Ascending aorta (tissue), 2 donors: ENCODE results near the gene XRN1. TPM values are rescaled to one million over a fixed set of nuclear protein-coding genes. Genes with fewer than 3 reads are reported as not detected.
"Not testable (repeated sequence)": the region's sequence is repeated elsewhere in the genome, so short reads cannot be mapped to it uniquely, and the experiment has no call there.

Source experiments
- DNase-seq, 2 donors: peaks; one replicate each; pipeline ENCODE4 v3.0.0-alpha.2; 2019; ENCODE audit warnings: low spot score in 2 of 2
- H3K27ac ChIP-seq, 2 donors: fragments of 200-600 bp; sonication (generic); one replicate each; pipeline ENCODE4 v1.5.1; 2016 to 2017; ENCODE audit warnings: mild to moderate bottlenecking in 1 of 2
- H3K27me3 ChIP-seq: fragments of 200-600 bp; sonication (generic); one replicate; pipeline ENCODE4 v1.5.1; 2017
- H3K36me3 ChIP-seq, 2 donors: fragments of 200-600 bp; sonication (generic); one replicate each; pipeline ENCODE4 v1.5.1; 2016
- H3K4me1 ChIP-seq, 2 donors: fragments of 200-600 bp; sonication (generic); one replicate each; pipeline ENCODE4 v1.5.1; 2016 to 2017; ENCODE audit warnings: mild to moderate bottlenecking in 1 of 2
- H3K4me3 ChIP-seq, 2 donors: fragments of 200-600 bp; sonication (generic); one replicate each; pipeline ENCODE4 v1.5.1; 2016 to 2017; ENCODE audit warnings: mild to moderate bottlenecking in 1 of 2
- H3K9me3 ChIP-seq, 2 donors: fragments of 200-600 bp; sonication (generic); one replicate each; pipeline ENCODE4 v1.5.1; 2016
- CTCF ChIP-seq, 3 experiments: fragments of 200-600 bp in 2 of 3; fragments of 450-650 bp in 1 of 3; sonication (generic) in 2 of 3; IDR thresholded peaks; one replicate each; pipeline ENCODE4 v1.5.1; 2016 to 2019; ENCODE audit warnings: antibody characterized with exemption in 3 of 3, mild to moderate bottlenecking in 1 of 3, moderate library complexity in 1 of 3
- intact Hi-C: fragments of 100-400 bp; cut with DNase I; formaldehyde crosslinking; loops from one replicate; pipeline ENCODE4 v1.15.1; 2023
- total RNA-seq: library from RNA; depleted of rRNA; stranded (reverse); fragments of >200 nt; gene quantifications from one replicate; pipeline ENCODE4 v1.1.0, GENCODE V29; 2016

Gene XRN1
- total RNA-seq, 1 donor from 2014 or later: 10.1 TPM

DNA sequence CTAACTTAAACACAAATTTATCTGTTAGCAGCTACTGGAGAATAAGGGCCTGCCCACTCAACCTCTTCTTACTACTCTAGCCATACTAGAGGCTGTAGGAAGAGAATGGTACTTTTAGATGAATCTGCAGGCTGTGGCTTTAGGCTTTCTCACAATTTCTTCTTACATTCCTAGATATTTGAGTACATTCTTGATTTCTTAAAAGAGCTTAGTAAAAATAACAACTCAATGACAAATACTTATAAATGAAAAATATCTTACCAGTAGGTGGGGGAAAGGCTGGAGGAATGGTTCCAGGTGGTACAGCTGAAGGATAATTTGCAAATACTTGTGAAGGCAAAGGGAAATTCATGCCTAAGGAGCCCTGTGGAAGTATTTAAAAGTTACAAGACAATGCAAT, 129.5 kb downstream of the XRN1 start:
- Histone ChIP-seq H3K4me1 (no peaks in the 10 kb centered on the region), H3K36me3 (peaks cover 8 to 12% of the 10 kb centered on the region in 2 donors), H3K27me3 (no peaks in the 10 kb centered on the region), H3K27ac (no peak overlapping the region), H3K4me3 (no peak overlapping the region), H3K9me3 (no peaks in the 10 kb centered on the region)
- TF ChIP-seq CTCF (IDR thresholded peaks at IDR 0.05): no peak
- intact Hi-C loops: no loop called here
- DNase-seq: no peak

DNA sequence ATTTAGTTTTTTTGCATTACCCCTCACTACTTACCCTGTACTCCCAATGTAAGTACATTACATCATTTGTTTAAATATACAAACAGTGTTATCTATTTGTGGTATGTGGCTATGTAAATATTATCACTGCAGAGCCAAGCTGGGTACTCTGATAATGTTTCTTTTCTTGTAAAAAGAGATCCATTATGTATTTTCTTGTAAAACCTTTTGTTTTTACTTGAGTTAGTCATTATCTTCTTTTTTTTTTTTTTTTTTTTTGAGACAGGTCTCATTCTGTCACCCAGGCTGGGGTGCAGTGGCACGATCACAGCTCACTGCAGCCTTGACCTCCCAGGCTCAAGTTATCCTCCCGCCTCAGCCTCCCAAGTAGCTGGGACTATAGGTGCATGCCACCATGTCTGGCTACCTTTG, 131.9 kb downstream of the XRN1 start:
- H3K27ac ChIP-seq, H3K4me3 ChIP-seq, intact Hi-C loops, H3K27me3 ChIP-seq, DNase-seq, H3K4me1 ChIP-seq, H3K9me3 ChIP-seq: not testable (repeated sequence)
- H3K36me3 ChIP-seq: peaks cover 23 to 26% of the 10 kb centered on the region in 2 donors

DNA sequence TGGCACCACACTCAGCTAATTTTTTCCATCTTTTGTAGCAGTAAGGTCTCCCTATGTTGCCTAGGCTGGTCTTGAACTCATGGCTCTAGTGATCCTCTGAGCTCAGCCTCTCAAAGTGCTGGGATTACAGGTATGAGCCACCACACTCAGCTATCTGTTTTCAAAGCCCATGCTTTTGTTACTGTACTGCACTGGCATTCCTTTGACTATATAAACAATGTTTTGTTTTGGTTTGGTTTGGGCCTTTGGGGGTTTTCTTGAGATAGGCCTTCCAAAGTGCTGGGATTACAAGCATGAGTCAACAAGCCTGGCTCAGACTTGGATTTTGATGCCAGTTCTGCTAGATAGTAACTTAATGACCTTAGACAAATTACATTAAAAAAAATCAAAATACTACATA, 132.8 kb downstream of the XRN1 start:
- no peak for TF ChIP-seq CTCF (IDR thresholded peaks at IDR 0.05)
- no peak overlapping the region for H3K4me3 ChIP-seq
- DNase-seq: no peak
- no peaks in the 10 kb centered on the region for H3K4me1 ChIP-seq
- intact Hi-C loops: no loop called here
- H3K9me3 ChIP-seq: no peaks in the 10 kb centered on the region
- peaks cover 23 to 26% of the 10 kb centered on the region in 2 donors for H3K36me3 ChIP-seq
- H3K27ac ChIP-seq: no peak overlapping the region
- H3K27me3 ChIP-seq: no peaks in the 10 kb centered on the region

- H3K36me3 ChIP-seq: peaks cover 23 to 24% of the 10 kb centered on the region in 2 donors
- no peaks in the 10 kb centered on the region for H3K9me3 ChIP-seq
- no peak for DNase-seq
- no peak overlapping the region for H3K4me3 ChIP-seq
- H3K4me1 ChIP-seq: no peaks in the 10 kb centered on the region
- H3K27me3 ChIP-seq: no peaks in the 10 kb centered on the region
- no peak for TF ChIP-seq CTCF (IDR thresholded peaks at IDR 0.05)
- no peak overlapping the region for H3K27ac ChIP-seq
- intact Hi-C loops: no loop called here
Observed at GRCh38 chr3:142310439-142310838, 137.4 kb downstream of the XRN1 start.

GRCh38 chr3:142302847-142303246, 145.0 kb downstream of the XRN1 start:
- H3K27ac ChIP-seq, H3K36me3 ChIP-seq, H3K4me1 ChIP-seq, H3K9me3 ChIP-seq, intact Hi-C loops, DNase-seq, H3K4me3 ChIP-seq, H3K27me3 ChIP-seq: not testable (repeated sequence)

GRCh38 chr3:142298626-142299025, 149.2 kb downstream of the XRN1 start:
- no peak overlapping the region for H3K27ac ChIP-seq
- H3K9me3 ChIP-seq: no peaks in the 10 kb centered on the region
- intact Hi-C loops: no loop called here
- H3K36me3 ChIP-seq: no peaks in the 10 kb centered on the region
- no peak overlapping the region for H3K4me3 ChIP-seq
- DNase-seq: no peak
- no peak for TF ChIP-seq CTCF (IDR thresholded peaks at IDR 0.05)
- H3K4me1 ChIP-seq: no peaks in the 10 kb centered on the region
- no peaks in the 10 kb centered on the region for H3K27me3 ChIP-seq

DNA sequence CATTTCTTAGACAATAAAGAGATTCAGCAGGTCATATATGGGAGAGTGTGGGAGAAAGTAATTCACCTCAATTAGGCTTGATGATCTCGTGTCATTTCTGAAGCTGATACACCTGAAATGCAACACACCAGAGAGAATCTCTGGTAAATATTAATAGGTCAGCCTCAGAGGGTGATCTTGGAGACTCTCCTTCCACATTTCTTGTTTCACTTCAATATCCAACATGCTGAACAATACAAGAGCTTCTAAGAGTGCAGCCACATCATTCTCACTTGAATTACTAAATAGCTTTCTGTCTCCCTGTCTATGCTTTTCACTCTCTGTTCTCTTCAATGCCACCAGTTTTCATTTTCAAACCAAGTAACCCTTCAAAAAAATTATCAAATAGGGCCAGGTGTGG, 151.3 kb downstream of the XRN1 start:
- intact Hi-C loops: no loop called here
- TF ChIP-seq CTCF (IDR thresholded peaks at IDR 0.05): no peak
- no peak for DNase-seq
- Histone ChIP-seq H3K27ac (no peak overlapping the region), H3K4me1 (no peaks in the 10 kb centered on the region), H3K9me3 (no peaks in the 10 kb centered on the region), H3K4me3 (no peak overlapping the region), H3K27me3 (no peaks in the 10 kb centered on the region), H3K36me3 (no peaks in the 10 kb centered on the region)
